Liver (tissue), 9 donors: ENCODE data around the gene SRPK1. TPM values are rescaled to one million over a fixed set of nuclear protein-coding genes. Genes with fewer than 3 reads are reported as not detected.

Source experiments
- DNase-seq: peaks from one replicate; pipeline ENCODE4 v3.0.0-alpha.2; 2017; ENCODE audit warnings: low spot score
- H3K27ac ChIP-seq, 2 donors: one replicate each; pipeline ENCODE4 v1.7.0; 2013; ENCODE audit warnings: inconsistent platforms in 2 of 2, low read length in 2 of 2, control low read depth in 1 of 2, low read depth in 1 of 2, mild to moderate bottlenecking in 1 of 2
- H3K27me3 ChIP-seq, 4 donors: one replicate each; pipeline versions ENCODE4 v1.6.1 to v1.7.0; 2013; ENCODE audit warnings: low read length in 3 of 4, inconsistent platforms in 1 of 4, mild to moderate bottlenecking in 1 of 4, moderate library complexity in 1 of 4; ENCODE audit not compliant: control insufficient read depth in 4 of 4, insufficient read depth in 4 of 4
- H3K36me3 ChIP-seq, 4 donors: one replicate each; pipeline versions ENCODE4 v1.6.1 to v1.7.0; 2013; ENCODE audit warnings: low read length in 3 of 4, mild to moderate bottlenecking in 3 of 4, low read depth in 1 of 4, moderate library complexity in 1 of 4; ENCODE audit not compliant: control insufficient read depth in 4 of 4, insufficient read depth in 3 of 4
- H3K4me1 ChIP-seq, 4 donors: one replicate each; pipeline versions ENCODE4 v1.6.1 to v1.7.0; 2013; ENCODE audit warnings: low read length in 3 of 4, mild to moderate bottlenecking in 3 of 4, moderate library complexity in 1 of 4; ENCODE audit not compliant: control insufficient read depth in 4 of 4, insufficient read depth in 4 of 4
- H3K4me3 ChIP-seq, 3 donors: one replicate each; pipeline versions ENCODE4 v1.6.1 to v1.7.0; 2013; ENCODE audit warnings: low read length in 3 of 3, control low read depth in 1 of 3, low read depth in 1 of 3, mild to moderate bottlenecking in 1 of 3
- H3K9ac ChIP-seq, 2 donors: one replicate each; pipeline ENCODE4 v1.7.0; 2013; ENCODE audit warnings: low read length in 2 of 2, mild to moderate bottlenecking in 2 of 2, moderate library complexity in 2 of 2, control low read depth in 1 of 2, low read depth in 1 of 2
- H3K9me3 ChIP-seq, 4 donors: one replicate each; pipeline versions ENCODE4 v1.6.1 to v1.7.0; 2013; ENCODE audit warnings: low read length in 3 of 4; ENCODE audit not compliant: control insufficient read depth in 4 of 4
- EGR1 ChIP-seq, 2 donors: IDR thresholded peaks; 2 replicates each; pipeline ENCODE4 v1.6.1; 2016 to 2018; ENCODE audit warnings: antibody characterized with exemption in 2 of 2, low read depth in 2 of 2
- FOXA1 ChIP-seq: IDR thresholded peaks from 2 replicates; pipeline ENCODE4 v1.6.1; 2016; ENCODE audit warnings: antibody characterized with exemption
- FOXA2 ChIP-seq: IDR thresholded peaks from 2 replicates; pipeline ENCODE4 v1.6.1; 2016; ENCODE audit warnings: antibody characterized with exemption
- GABPA ChIP-seq, 2 donors: IDR thresholded peaks in 1 of 2; conservative IDR thresholded peaks in 1 of 2; 2 replicates each; pipeline ENCODE4 v1.6.1; 2016; ENCODE audit warnings: antibody characterized with exemption in 2 of 2, mild to moderate bottlenecking in 1 of 2, moderate library complexity in 1 of 2
- HNF4A ChIP-seq, 2 donors: conservative IDR thresholded peaks; 2 replicates each; pipeline ENCODE4 v1.6.1; 2016; ENCODE audit warnings: antibody characterized with exemption in 2 of 2, mild to moderate bottlenecking in 2 of 2
- HNF4G ChIP-seq: IDR thresholded peaks from 2 replicates; pipeline ENCODE4 v1.6.1; 2016; ENCODE audit warnings: antibody characterized with exemption
- JUND ChIP-seq, 2 donors: IDR thresholded peaks; 2 replicates each; pipeline ENCODE4 v1.6.1; 2016; ENCODE audit warnings: antibody characterized with exemption in 2 of 2
- NR2F2 ChIP-seq: IDR thresholded peaks from 2 replicates; pipeline ENCODE4 v1.6.1; 2016; ENCODE audit warnings: antibody characterized with exemption
- RAD21 ChIP-seq, 2 donors: IDR thresholded peaks; 2 replicates each; pipeline ENCODE4 v1.6.1; 2016; ENCODE audit warnings: antibody characterized with exemption in 2 of 2, mild to moderate bottlenecking in 2 of 2
- RXRA ChIP-seq, 2 donors: IDR thresholded peaks; 2 replicates each; pipeline ENCODE4 v1.6.1; 2017 to 2018; ENCODE audit warnings: antibody characterized with exemption in 2 of 2, mild to moderate bottlenecking in 1 of 2
- SP1 ChIP-seq: IDR thresholded peaks from 2 replicates; pipeline ENCODE4 v1.6.1; 2018; ENCODE audit warnings: antibody characterized with exemption, mild to moderate bottlenecking
- TAF1 ChIP-seq: conservative IDR thresholded peaks from 2 replicates; pipeline ENCODE4 v1.6.1; 2016; ENCODE audit warnings: antibody characterized with exemption, mild to moderate bottlenecking
- YY1 ChIP-seq: IDR thresholded peaks from 2 replicates; pipeline ENCODE4 v1.6.1; 2016; ENCODE audit warnings: antibody characterized with exemption, mild to moderate bottlenecking
- WGBS: extraction: QIAGEN DNeasy Blood & Tissue Kit; methylation state at CpG from one replicate; pipeline ENCODE4 v1.1.7; 2013; 5-methylcytosine and 5-hydroxymethylcytosine counted together
- polyA plus RNA-seq, 2 donors: library from polyadenylated mRNA; stranded (reverse) in 1 of 2; unstranded in 1 of 2; fragments of 200-250 nt in 1 of 2; fragments of >200 nt in 1 of 2; fragmentation: Nextera tagmentation in 1 of 2; extraction: Ambion mirVana in 1 of 2; gene quantifications; one replicate each; pipeline versions ENCODE4 v1.2.1 to v1.2.3, GENCODE V29; 2013 to 2015
- total RNA-seq, 2 donors: library from RNA; depleted of rRNA; stranded (reverse); fragments of >200 nt; gene quantifications; one replicate each; pipeline ENCODE4 v1.2.3, GENCODE V29; 2014
- TF ChIP-seq, protein P1 (sequence below): fragments of 150-350 bp; IDR thresholded peaks from 2 replicates; pipeline ENCODE4 v1.5.1; 2017; ENCODE audit warnings: improper control_type of control experiment, low read depth, low read length; ENCODE audit not compliant: missing input control
- TF ChIP-seq, protein P2 (sequence below): IDR thresholded peaks from 2 replicates; pipeline ENCODE4 v1.6.1; 2016; ENCODE audit warnings: antibody characterized with exemption, mild to moderate bottlenecking
- TF ChIP-seq, protein P3 (sequence below): IDR thresholded peaks from 2 replicates; pipeline ENCODE4 v1.6.1; 2016; ENCODE audit warnings: antibody characterized with exemption
- TF ChIP-seq, protein P4 (sequence below): IDR thresholded peaks from 2 replicates; pipeline ENCODE4 v1.6.1; 2016; ENCODE audit warnings: antibody characterized with exemption
- TF ChIP-seq, protein P5 (sequence below): IDR thresholded peaks from 2 replicates; pipeline ENCODE4 v1.6.1; 2016; ENCODE audit warnings: antibody characterized with exemption
- donor health status: healthy.
- donor health status: healthy.
- donor health status: healthy.
- donor health status: healthy.
- donor health status: healthy.

Gene SRPK1
- total RNA-seq = 10 to 100 TPM; 38.7 to 41.2 TPM
- 10 to 100 TPM; 11.9 to 27.2 TPM for polyA plus RNA-seq

DNA sequence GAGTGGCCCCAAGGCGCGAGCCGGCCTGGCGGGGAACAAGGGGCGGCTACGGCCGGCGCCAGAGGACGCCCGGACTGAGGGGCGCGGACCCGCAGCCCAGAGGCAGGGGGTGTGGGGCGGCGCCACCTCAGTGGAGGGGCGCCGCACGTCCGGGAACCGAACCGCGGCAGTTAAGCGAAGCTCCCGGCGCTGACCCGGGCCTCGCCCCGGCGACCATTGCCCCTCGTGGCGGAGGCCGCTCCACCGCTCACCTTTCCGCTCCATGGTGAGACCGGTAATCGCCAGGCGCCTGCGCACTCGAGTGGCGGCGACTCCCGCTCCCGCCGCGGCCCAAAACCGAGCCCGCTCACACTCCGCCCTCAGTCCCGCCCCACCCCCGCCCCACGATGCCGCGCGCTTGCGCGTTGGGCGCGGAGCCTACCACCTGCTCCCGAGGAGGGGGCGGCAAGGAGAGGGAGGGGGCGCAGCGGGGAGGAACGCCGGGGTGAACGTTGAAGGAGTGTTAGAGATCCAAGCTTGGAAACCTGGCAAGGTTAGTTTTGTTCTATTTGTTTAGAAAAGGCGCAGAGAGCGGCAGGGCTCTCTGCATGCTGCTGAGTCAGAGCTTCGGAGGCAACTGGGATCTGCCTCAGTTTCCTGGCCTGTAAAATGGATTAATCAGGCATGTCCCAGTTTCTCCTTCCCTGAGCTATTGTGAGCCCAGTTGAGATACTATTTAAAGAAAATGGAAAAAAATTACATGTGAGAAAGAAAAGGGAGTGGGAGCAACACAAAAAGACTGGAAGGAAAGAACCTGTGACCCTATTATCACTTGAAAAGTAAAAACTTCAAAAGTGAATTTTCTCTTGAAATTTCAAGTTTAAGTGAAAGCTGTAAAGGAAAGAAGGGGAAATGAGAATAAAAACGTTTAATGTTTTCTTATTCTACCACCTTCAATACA is at the start of gene SRPK1:
TSS of gene SRPK1 (minus strand) at position 306 of the 940 bp plus-strand sequence. CDS start at position 264, 42 bp downstream.
- peak; percentile 94 for DNase-seq
- TF ChIP-seq TAF1 = no peak
- peak; percentile 57 for TF ChIP-seq YY1
- TF ChIP-seq GABPA (IDR thresholded peaks at IDR 0.05 in 1 of 2, conservative IDR thresholded peaks at IDR 0.05 in 1 of 2) = no peak
- no peak for TF ChIP-seq NR2F2
- TF ChIP-seq, protein P1, sequence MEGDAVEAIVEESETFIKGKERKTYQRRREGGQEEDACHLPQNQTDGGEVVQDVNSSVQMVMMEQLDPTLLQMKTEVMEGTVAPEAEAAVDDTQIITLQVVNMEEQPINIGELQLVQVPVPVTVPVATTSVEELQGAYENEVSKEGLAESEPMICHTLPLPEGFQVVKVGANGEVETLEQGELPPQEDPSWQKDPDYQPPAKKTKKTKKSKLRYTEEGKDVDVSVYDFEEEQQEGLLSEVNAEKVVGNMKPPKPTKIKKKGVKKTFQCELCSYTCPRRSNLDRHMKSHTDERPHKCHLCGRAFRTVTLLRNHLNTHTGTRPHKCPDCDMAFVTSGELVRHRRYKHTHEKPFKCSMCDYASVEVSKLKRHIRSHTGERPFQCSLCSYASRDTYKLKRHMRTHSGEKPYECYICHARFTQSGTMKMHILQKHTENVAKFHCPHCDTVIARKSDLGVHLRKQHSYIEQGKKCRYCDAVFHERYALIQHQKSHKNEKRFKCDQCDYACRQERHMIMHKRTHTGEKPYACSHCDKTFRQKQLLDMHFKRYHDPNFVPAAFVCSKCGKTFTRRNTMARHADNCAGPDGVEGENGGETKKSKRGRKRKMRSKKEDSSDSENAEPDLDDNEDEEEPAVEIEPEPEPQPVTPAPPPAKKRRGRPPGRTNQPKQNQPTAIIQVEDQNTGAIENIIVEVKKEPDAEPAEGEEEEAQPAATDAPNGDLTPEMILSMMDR = no peak
- TF ChIP-seq HNF4A (conservative IDR thresholded peaks at IDR 0.05) = no peak
- TF ChIP-seq, protein P2, sequence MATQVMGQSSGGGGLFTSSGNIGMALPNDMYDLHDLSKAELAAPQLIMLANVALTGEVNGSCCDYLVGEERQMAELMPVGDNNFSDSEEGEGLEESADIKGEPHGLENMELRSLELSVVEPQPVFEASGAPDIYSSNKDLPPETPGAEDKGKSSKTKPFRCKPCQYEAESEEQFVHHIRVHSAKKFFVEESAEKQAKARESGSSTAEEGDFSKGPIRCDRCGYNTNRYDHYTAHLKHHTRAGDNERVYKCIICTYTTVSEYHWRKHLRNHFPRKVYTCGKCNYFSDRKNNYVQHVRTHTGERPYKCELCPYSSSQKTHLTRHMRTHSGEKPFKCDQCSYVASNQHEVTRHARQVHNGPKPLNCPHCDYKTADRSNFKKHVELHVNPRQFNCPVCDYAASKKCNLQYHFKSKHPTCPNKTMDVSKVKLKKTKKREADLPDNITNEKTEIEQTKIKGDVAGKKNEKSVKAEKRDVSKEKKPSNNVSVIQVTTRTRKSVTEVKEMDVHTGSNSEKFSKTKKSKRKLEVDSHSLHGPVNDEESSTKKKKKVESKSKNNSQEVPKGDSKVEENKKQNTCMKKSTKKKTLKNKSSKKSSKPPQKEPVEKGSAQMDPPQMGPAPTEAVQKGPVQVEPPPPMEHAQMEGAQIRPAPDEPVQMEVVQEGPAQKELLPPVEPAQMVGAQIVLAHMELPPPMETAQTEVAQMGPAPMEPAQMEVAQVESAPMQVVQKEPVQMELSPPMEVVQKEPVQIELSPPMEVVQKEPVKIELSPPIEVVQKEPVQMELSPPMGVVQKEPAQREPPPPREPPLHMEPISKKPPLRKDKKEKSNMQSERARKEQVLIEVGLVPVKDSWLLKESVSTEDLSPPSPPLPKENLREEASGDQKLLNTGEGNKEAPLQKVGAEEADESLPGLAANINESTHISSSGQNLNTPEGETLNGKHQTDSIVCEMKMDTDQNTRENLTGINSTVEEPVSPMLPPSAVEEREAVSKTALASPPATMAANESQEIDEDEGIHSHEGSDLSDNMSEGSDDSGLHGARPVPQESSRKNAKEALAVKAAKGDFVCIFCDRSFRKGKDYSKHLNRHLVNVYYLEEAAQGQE = peak; percentile 39
- TF ChIP-seq, protein P3, sequence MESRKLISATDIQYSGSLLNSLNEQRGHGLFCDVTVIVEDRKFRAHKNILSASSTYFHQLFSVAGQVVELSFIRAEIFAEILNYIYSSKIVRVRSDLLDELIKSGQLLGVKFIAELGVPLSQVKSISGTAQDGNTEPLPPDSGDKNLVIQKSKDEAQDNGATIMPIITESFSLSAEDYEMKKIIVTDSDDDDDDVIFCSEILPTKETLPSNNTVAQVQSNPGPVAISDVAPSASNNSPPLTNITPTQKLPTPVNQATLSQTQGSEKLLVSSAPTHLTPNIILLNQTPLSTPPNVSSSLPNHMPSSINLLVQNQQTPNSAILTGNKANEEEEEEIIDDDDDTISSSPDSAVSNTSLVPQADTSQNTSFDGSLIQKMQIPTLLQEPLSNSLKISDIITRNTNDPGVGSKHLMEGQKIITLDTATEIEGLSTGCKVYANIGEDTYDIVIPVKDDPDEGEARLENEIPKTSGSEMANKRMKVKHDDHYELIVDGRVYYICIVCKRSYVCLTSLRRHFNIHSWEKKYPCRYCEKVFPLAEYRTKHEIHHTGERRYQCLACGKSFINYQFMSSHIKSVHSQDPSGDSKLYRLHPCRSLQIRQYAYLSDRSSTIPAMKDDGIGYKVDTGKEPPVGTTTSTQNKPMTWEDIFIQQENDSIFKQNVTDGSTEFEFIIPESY = no peak
- TF ChIP-seq SP1 = peak; percentile 20
- TF ChIP-seq, protein P4, sequence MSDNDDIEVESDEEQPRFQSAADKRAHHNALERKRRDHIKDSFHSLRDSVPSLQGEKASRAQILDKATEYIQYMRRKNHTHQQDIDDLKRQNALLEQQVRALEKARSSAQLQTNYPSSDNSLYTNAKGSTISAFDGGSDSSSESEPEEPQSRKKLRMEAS = peak; percentile 50
- TF ChIP-seq, protein P5, sequence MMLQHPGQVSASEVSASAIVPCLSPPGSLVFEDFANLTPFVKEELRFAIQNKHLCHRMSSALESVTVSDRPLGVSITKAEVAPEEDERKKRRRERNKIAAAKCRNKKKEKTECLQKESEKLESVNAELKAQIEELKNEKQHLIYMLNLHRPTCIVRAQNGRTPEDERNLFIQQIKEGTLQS = no peak
- TF ChIP-seq JUND (IDR thresholded peaks at IDR 0.05) = no peak
- no peak for TF ChIP-seq RAD21 (IDR thresholded peaks at IDR 0.05)
- TF ChIP-seq EGR1 (IDR thresholded peaks at IDR 0.05; ENCODE audit: low read depth in 2 of 2) = peak; percentile 62 to 66
- TF ChIP-seq HNF4G = no peak
- peak; percentile 23 to 26 for TF ChIP-seq RXRA (IDR thresholded peaks at IDR 0.05)
- no peak for TF ChIP-seq FOXA1
- no peak for TF ChIP-seq FOXA2
- H3K27me3 ChIP-seq = no peaks in the 10 kb centered on the region
- H3K4me3 ChIP-seq = peak within 1 kb of the TSS; percentile 90 to 96 (median 93)
- peak within 1 kb of the TSS; percentile 85 to 97 for H3K9ac ChIP-seq
- no peaks in the 10 kb centered on the region for H3K9me3 ChIP-seq
- H3K27ac ChIP-seq = peak within 1 kb of the TSS; percentile 81 to 85
- no peaks in the 10 kb centered on the region for H3K36me3 ChIP-seq
- WGBS = under 1% methylated on average over 69 of the region's 69 CpGs
- peaks cover 2 to 29% (median 18%) of the 10 kb centered on the region in 4 donors for H3K4me1 ChIP-seq
